ENCODE measurements around the gene RPS6KA5. TPM values are rescaled to one million over a fixed set of nuclear protein-coding genes. Genes with fewer than 3 reads are reported as not detected.

The RPS6KA5 gene
- total RNA-seq, 1 donor from 2014 or later, result 1.0 TPM

DNA sequence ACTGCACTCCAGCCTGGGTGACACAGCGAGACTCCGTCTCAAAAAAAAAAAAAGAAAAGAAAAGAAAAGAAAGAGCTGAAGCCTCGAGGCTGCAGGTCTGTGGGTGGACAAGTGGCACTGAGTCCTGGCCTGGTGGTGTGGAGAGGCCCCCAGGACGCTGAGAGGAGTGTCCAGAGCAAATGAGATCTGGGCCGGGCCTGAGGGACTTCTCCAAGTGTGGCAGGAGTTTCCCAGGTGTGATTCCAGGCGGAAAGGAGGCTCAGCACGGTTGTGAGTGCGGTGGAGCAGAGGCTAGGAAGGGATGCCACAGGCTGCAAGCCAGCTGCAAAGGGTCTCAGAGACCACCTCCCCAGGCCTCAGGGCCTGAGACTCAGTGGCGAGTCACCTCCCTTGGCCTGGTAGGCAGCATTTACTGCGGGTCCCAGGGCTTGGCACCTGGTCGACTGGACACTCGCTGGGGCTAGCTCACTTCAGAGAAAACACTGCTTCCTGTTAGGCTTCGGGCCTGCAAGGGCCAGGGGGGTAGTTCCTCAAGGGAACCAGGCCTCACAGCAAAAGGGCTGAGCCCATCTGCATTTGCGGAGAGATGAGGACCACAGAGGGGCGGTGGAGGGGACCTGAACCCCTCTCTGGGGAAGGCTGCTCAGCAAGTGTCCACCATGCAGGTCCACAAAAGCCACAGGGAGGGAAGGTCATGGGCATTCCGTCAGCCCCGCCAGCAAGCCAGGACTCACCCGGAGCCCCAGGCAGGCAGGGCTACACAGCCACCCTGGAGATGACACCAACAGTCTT lies 256.0 kb downstream of the RPS6KA5 start:
- FAIRE-seq, result no peak
- no peaks in the 10 kb centered on the region for H3K9me3 Mint-ChIP-seq (ENCODE audit: unreplicated experiment)
- no peak overlapping the region for H3K27ac ChIP-seq (ENCODE audit: low read depth, low read length)

GRCh38 chr14:90803249-90803648 lies 257.2 kb downstream of the RPS6KA5 start:
- no peaks in the 10 kb centered on the region for H3K9me3 ChIP-seq (ENCODE audit: insufficient read depth, low read depth, low read length)
- H3K27me3 Mint-ChIP-seq (ENCODE audit: low read depth, unreplicated experiment), result no peaks in the 10 kb centered on the region
- H2AFZ ChIP-seq (ENCODE audit: low read depth, low read length), result peak overlapping the region; percentile 53
- H3K27me3 ChIP-seq (ENCODE audit: insufficient read depth, low read length), result no peaks in the 10 kb centered on the region
- peaks cover 36% of the 10 kb centered on the region for H3K79me2 ChIP-seq (ENCODE audit: insufficient read depth, low read length)
- no peak overlapping the region for H3K4me3 ChIP-seq (ENCODE audit: insufficient read depth, low read depth, low read length)
- DNase-seq (ENCODE audit: low read depth) (no peak), FAIRE-seq (no peak)
- peak overlapping the region; percentile 88 for H3K27ac Mint-ChIP-seq (ENCODE audit: unreplicated experiment)
- H3K4me1 Mint-ChIP-seq (ENCODE audit: low read depth, unreplicated experiment), result peaks cover 19% of the 10 kb centered on the region
- H4K20me1 ChIP-seq (ENCODE audit: insufficient read depth, low read length), result peaks cover 22% of the 10 kb centered on the region
- no peaks in the 10 kb centered on the region for H3K36me3 ChIP-seq (ENCODE audit: insufficient read depth, low read length)
- H3K9me3 Mint-ChIP-seq (ENCODE audit: unreplicated experiment), result no peaks in the 10 kb centered on the region
- H3K27ac ChIP-seq (ENCODE audit: low read depth, low read length), result peak overlapping the region; percentile 41
- H3K4me3 Mint-ChIP-seq (ENCODE audit: unreplicated experiment), result no peak overlapping the region
- peak overlapping the region; percentile 41 for H3K4me2 ChIP-seq (ENCODE audit: low read length)
- TF ChIP-seq, protein P1, sequence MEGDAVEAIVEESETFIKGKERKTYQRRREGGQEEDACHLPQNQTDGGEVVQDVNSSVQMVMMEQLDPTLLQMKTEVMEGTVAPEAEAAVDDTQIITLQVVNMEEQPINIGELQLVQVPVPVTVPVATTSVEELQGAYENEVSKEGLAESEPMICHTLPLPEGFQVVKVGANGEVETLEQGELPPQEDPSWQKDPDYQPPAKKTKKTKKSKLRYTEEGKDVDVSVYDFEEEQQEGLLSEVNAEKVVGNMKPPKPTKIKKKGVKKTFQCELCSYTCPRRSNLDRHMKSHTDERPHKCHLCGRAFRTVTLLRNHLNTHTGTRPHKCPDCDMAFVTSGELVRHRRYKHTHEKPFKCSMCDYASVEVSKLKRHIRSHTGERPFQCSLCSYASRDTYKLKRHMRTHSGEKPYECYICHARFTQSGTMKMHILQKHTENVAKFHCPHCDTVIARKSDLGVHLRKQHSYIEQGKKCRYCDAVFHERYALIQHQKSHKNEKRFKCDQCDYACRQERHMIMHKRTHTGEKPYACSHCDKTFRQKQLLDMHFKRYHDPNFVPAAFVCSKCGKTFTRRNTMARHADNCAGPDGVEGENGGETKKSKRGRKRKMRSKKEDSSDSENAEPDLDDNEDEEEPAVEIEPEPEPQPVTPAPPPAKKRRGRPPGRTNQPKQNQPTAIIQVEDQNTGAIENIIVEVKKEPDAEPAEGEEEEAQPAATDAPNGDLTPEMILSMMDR (IDR thresholded peaks at IDR 0.05; ENCODE audit: insufficient read depth, low read depth, low read length), result no peak
- no peak for TF ChIP-seq EZH2 (IDR thresholded peaks at IDR 0.05; ENCODE audit: insufficient read depth, low read length)
- peaks cover 21% of the 10 kb centered on the region for H3K4me1 ChIP-seq (ENCODE audit: insufficient read depth, low read length)
- no peak overlapping the region for H3K9ac ChIP-seq (ENCODE audit: low read length)
- peaks cover 7% of the 10 kb centered on the region for H3K36me3 Mint-ChIP-seq (ENCODE audit: low read depth, unreplicated experiment)

More for the DNA sequence above, 256.0 kb downstream of the RPS6KA5 start:
- Histone ChIP-seq H3K36me3 (ENCODE audit: insufficient read depth, low read length) (no peaks in the 10 kb centered on the region), H3K27me3 (ENCODE audit: insufficient read depth, low read length) (no peaks in the 10 kb centered on the region), H2AFZ (ENCODE audit: low read depth, low read length) (no peak overlapping the region), H3K4me2 (ENCODE audit: low read length) (no peak overlapping the region), H3K79me2 (ENCODE audit: insufficient read depth, low read length) (peaks cover 34% of the 10 kb centered on the region), H3K9ac (ENCODE audit: low read length) (no peak overlapping the region), H3K4me3 (ENCODE audit: insufficient read depth, low read depth, low read length) (no peak overlapping the region), H3K4me1 (ENCODE audit: insufficient read depth, low read length) (peaks cover 31% of the 10 kb centered on the region), H4K20me1 (ENCODE audit: insufficient read depth, low read length) (peaks cover 25% of the 10 kb centered on the region), H3K9me3 (ENCODE audit: insufficient read depth, low read depth, low read length) (no peaks in the 10 kb centered on the region)
- no peak for DNase-seq (ENCODE audit: low read depth)
- H3K4me3 Mint-ChIP-seq (ENCODE audit: unreplicated experiment), result no peak overlapping the region
- TF ChIP-seq EZH2 (IDR thresholded peaks at IDR 0.05; ENCODE audit: insufficient read depth, low read length), result no peak
- TF ChIP-seq, protein P1 (IDR thresholded peaks at IDR 0.05; ENCODE audit: insufficient read depth, low read depth, low read length), result no peak
- H3K4me1 Mint-ChIP-seq (ENCODE audit: low read depth, unreplicated experiment), result peaks cover 25% of the 10 kb centered on the region
- peaks cover under 1% of the 10 kb centered on the region for H3K36me3 Mint-ChIP-seq (ENCODE audit: low read depth, unreplicated experiment)
- H3K27ac Mint-ChIP-seq (ENCODE audit: unreplicated experiment), result peak overlapping the region; percentile 88
- no peaks in the 10 kb centered on the region for H3K27me3 Mint-ChIP-seq (ENCODE audit: low read depth, unreplicated experiment)

DNA sequence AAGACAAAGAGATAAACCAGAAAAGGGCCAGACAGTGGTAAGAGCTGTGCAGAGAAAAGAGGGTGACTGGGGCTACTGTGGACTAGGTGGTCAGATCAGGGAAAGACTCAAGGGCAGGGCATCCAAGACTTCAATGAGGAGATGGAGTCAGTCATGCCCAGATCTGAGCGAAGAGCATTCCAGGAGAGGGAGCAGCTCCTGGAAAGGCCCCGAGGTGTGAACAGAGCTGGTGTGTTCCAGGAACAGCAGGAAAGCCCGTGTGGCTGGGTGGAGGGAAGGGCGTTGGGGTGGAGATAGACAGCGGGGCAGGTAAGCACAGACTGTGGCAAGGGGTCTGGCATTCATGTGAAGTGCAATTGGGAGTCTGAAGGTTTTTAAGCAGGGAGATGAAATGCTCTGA lies 261.0 kb downstream of the RPS6KA5 start:
- Histone ChIP-seq H3K9ac (ENCODE audit: low read length) (no peak overlapping the region), H3K9me3 (ENCODE audit: insufficient read depth, low read depth, low read length) (no peaks in the 10 kb centered on the region), H3K27me3 (ENCODE audit: insufficient read depth, low read length) (no peaks in the 10 kb centered on the region), H2AFZ (ENCODE audit: low read depth, low read length) (no peak overlapping the region), H3K4me1 (ENCODE audit: insufficient read depth, low read length) (peaks cover 29% of the 10 kb centered on the region), H3K27ac (ENCODE audit: low read depth, low read length) (no peak overlapping the region), H3K4me3 (ENCODE audit: insufficient read depth, low read depth, low read length) (no peak overlapping the region), H3K4me2 (ENCODE audit: low read length) (no peak overlapping the region), H3K79me2 (ENCODE audit: insufficient read depth, low read length) (peaks cover 23% of the 10 kb centered on the region), H4K20me1 (ENCODE audit: insufficient read depth, low read length) (peaks cover 5% of the 10 kb centered on the region), H3K36me3 (ENCODE audit: insufficient read depth, low read length) (no peaks in the 10 kb centered on the region)
- Mint-ChIP-seq H3K36me3 (ENCODE audit: low read depth, unreplicated experiment) (peaks cover 9% of the 10 kb centered on the region), H3K4me3 (ENCODE audit: unreplicated experiment) (no peak overlapping the region), H3K9me3 (ENCODE audit: unreplicated experiment) (no peaks in the 10 kb centered on the region), H3K27me3 (ENCODE audit: low read depth, unreplicated experiment) (no peaks in the 10 kb centered on the region), H3K27ac (ENCODE audit: unreplicated experiment) (no peak overlapping the region), H3K4me1 (ENCODE audit: low read depth, unreplicated experiment) (peaks cover 31% of the 10 kb centered on the region)
- TF ChIP-seq, protein P1 (IDR thresholded peaks at IDR 0.05; ENCODE audit: insufficient read depth, low read depth, low read length), result no peak
- no peak for TF ChIP-seq EZH2 (IDR thresholded peaks at IDR 0.05; ENCODE audit: insufficient read depth, low read length)
- DNase-seq (ENCODE audit: low read depth), result no peak
- no peak for FAIRE-seq

Data from astrocyte (in vitro differentiated cells and primary cell).